ENCODE results near the gene CORIN.
"Not testable (repeated sequence)": the region's sequence is repeated elsewhere in the genome, so short reads cannot be mapped to it uniquely, and the experiment has no call there.

Gene CORIN

DNA sequence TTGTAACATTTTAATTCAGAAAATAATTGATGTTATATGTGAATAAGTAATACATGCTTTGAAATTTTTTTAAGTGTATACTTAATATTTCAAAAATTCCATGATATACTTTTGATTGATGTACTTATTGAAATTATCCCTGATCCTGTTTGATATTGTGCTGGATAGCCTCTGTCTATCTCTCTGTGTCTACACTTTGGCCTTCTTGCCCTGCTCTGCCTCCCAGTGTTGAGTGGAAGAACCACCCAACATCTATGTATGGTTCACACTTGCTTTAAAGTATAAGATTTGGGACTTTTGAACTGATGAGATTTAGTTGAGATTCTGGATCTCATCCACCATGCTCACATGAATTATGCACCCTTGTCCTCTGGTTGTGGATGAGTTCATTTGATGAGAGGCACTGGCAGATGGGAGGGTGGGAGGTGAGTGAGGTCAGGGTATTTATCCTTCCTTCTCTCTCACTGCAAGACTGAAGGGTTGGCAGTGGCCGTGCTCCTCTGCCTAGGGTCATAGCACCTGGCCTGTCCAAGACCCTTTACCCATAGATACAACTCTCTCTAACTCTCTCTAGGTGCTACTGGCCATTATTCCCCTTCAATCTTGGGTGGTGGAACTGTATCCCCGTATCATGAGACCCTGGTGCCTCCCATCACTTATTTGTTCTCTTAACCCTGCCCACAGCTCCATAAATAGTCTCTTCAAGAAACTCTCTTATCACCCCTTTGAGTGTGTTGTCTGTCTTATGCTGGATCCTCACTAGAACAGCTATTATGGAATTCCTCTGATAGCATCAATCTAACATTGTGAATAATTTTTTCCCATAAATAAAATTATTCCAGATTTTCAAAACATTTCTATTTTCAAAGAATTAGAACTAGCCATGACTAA is 75.2 kb downstream of the CORIN start:
- no peak for DNase-seq

DNA sequence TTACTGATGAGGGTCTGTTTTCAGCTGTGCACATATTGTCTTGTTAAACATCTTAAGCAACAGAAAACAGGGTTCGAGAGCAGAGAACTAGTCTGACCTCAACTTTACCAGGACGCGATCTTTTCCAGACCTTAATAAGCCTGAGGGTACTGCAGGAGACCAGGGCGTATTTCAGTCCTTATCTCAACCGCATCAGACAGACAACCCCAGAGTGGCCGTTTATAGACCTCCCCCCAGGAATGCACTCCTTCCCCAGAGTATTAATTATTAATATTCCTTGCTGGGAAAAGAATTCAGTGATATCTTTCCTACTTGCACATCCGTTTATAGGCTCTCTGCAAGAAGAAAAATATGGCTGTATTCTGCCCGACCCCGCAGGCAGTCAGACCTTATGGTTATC is 84.6 kb downstream of the CORIN start:
- DNase-seq = not testable (repeated sequence)

- DNase-seq = no peak
Measured at GRCh38 chr4:47752214-47752613, 85.7 kb downstream of the CORIN start.

DNA sequence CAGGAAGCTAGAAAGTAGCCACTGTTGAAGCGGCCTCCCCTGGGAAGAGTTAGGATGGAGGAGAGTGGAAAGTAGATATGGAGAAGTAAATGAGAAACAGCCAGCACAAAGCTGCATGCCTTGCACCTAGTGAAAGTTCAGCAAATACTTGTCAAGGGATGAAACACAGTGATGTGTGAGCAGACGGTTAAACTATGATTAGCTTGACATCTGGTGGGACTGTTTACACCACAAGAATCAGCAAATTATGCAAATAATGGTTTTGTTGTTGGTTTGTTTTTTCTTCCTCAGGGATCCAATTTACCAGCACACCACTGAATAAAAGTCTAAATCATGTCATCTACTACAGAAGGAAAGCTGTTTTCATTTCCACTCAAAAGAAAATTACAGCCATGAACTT is 87.1 kb downstream of the CORIN start:
- no peak for DNase-seq

- DNase-seq = no peak
Measured at GRCh38 chr4:47749858-47750257, 88.0 kb downstream of the CORIN start.

DNA sequence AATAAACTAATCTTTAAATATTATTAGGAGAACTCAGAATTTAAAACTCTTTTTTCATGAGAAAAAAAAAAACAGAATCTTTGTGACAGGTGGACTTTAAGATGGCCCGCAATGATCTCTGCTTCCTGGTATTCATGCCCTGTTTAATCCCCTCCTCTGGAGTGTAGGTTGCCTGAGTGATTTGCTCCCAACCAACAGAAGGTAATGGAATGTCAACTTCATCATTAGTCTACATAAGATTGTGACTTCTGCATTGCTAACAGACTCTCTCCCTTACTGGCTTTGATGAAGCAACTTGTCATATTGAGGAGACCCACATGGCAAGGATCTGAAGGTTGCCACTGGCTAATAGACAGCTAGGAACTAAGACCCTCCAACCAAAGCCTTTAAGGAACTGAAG is 88.8 kb downstream of the CORIN start:
- no peak for DNase-seq

- DNase-seq = no peak
Measured at GRCh38 chr4:47747846-47748494, 89.9 kb downstream of the CORIN start.

DNA sequence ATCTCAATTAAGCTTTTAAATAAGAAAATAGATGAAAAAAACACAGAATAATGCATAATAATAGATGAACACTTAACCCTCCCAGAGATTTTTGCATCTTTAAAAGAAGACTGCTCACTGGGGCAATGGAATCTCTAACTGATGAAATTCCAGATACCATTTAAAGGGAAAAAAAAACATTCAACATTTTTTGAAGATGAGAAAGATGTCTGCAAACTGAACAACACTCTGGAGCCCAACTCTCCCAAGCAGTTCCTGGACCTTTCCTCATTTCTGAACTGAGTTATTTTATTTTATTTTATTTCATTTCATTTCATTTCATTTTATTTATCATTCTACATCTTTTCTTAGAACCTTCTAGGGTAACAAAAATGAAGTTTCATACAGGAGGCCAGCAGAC is 90.7 kb downstream of the CORIN start:
- DNase-seq = peak; percentile 3

GRCh38 chr4:47746122-47746521 is 91.7 kb downstream of the CORIN start:
- no peak for DNase-seq

DNA sequence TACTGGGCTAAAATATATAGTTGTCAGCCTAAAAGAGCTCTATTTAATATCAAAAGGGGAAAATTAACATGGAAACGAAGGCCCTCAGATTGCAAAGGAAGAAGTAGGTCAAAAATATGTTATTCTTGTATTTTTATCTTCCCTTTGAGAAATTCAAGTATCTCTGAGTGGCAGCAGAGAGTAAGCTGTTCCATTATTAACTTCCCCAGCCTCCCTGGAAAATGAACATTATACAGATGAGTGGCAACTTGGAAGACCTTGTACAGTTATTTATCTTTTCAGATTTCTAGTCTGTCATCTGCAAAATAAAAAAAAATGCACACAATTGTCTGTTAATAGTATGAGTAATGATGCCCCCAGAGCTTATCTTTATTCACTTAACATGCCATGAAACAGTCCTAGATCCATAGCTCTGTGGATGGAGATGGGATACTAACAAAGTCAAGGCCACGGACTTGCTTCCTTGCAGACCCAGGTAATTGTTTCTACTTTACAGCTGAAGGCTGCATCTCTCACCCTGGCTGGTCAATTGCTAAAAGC is 93.0 kb downstream of the CORIN start:
- DNase-seq = no peak

GRCh38 chr4:47744253-47744652 is 93.6 kb downstream of the CORIN start:
- DNase-seq = peak; percentile 6

DNA sequence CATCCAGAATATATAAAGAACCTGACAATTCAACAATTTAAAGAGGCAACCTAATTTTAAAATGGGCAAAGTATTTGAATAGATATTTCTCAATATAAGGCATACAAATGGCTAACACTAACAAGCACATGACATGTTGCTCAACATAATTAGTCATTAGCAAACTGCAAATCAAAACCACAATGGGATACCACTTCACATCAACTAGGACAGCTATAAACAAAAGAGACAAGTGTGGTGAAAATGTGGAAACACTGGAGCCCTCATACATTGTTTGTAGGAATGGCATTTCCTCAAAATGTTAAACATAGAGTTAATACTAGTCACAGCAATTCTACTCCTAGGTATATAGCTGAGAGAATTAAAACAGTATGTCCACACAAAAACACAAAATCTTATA is 96.7 kb downstream of the CORIN start:
- DNase-seq = peak; percentile 19

DNA sequence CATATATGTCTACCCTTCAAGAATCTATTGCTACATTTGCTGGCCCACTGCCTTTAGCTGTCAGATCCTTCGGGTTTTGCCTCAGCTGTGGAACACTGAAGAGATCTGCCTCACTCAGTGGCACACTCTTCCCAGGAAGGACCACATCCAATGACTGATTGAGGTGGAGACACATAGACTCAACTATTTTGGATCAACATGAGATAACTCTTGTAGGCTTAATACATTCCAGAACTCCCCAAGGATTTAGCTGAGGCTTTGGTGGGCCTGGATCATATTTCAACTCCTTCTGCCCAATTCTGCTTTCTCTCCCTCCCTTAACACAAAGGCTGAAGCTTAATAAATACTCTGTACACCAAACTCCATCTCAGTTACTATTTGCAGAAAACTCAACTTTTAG is 100.5 kb downstream of the CORIN start:
- DNase-seq = no peak

GRCh38 chr4:47736555-47736954 is 101.3 kb downstream of the CORIN start:
- no peak for DNase-seq

DNA sequence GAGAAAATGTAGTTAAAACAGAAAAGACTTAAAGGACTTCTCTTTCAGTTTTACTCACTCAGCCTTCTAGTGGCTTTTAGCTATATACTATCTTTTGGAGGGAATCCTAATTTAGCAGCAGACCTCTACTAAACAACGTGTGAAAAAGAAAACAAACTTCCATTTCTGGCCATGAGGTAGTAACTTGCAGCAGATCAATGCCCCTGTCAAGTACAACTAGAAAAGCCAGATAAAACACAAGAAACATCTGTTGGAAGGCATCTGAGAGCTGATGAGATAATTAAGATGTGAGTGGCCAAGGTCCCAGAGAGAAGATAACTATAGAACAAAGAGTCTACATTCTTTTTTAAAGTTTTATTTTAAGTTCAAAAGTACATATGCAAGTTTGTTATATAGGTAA is 101.7 kb downstream of the CORIN start:
- no peak for DNase-seq

DNA sequence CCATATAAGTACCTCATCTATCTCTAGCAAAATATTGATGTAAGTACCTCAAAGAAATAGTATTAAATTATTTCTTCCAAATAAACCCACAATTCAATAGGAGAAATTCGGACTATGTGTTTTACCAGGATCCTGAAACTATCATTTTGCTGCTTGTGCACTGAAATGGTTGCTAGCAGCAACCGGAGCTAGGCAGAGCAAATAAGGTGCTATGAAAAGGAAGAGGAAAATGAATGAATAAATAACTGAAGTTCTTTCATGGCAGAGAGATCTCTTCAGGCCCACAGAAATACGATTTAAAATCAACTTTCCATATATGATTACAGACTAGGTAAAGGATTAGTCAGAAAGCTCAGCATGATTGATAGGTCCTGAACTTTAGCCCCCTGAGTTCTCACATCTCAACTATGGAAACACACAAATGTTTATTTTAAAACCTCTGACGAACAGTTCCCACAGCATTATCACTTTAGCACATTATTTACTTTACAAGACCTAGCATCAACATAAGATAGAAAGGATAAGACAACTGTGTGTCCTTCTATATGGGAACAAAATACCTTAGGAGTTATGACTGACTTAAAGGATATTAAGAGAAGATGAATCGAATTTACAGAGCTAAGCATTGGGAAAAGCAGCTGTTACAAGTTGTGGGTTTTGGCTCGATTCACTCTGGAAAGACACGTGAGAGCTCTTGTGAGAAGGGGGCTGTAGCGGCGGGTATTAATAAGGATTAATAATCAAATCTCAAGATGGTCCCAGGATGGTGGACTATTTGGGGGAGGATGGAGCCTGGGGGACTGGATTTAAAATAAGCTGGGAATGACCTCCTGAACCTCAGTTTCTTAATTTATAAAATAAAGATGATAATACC is 104.3 kb downstream of the CORIN start:
- DNase-seq = no peak

- no peak for DNase-seq
Measured at GRCh38 chr4:47731182-47731581, 106.7 kb downstream of the CORIN start.

GRCh38 chr4:47729131-47729680 is 108.7 kb downstream of the CORIN start:
- no peak for DNase-seq

DNA sequence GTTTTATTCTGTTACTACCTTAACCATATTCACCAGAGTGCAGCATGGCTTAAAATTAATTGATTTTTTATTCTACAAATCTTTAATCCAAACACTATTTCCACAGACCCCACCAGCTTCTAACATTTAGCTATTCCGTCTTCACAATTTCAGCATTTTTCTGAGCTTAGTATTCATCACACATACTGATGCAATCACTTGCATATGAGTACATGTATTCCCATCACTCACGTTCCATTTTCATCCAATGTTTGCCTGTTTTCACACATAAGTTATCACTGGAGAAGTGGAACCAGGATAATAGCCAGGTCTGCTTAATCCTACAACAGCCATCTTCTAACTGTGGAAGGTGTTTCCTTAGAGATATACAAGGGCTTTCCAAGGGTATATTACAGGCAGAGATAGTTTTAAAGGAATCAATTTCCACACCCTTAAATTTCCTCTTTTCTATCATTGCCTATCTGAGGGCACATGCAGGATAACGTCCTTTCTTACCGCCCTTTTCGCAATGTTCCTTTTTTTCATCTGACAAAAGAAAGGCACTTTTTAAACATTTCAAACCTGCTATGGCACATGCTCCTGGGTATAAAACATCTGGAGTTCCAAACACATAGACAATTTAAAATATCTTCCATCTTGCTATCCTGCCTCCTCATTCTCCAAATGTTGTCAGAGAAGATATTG is 115.8 kb downstream of the CORIN start:
- DNase-seq = no peak

DNA sequence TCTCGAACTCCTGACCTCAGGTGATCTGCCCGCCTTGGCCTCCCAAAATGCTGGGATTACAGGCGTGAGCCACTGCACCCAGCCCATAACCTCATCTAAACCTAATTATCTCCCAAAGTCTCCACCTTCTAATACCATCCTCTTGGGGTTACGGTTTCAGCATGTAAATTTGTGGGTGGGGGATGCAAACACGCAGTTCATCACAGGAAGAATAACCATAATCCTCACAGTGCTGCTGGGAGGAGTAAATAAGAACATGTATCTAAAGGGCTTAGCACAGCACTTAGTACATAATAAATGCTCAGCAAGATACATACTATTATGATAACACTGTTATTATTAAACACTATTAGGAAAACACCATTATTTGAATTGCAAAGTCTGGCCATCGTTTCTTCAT is 116.4 kb downstream of the CORIN start:
- DNase-seq = no peak

DNA sequence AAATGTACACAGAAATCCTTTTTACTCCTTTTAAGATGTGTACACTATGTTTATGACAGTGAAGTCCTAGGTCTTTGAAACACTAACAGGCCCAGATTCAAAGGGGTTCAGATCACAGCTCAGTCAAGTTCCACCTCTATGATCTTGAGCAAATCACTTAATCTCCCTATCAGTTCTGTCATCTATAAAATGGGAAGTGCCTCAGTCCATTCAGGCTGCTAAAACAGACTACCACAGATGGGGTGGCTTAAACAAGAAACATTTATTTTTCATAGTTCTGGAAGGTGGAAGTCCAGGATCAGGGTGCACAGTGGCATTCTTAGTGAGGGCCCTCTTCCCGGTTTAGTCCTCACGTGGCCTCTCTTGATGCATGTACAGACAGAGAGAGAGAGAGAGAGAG is 117.1 kb downstream of the CORIN start:
- no peak for DNase-seq

GRCh38 chr4:47719576-47719975 is 118.3 kb downstream of the CORIN start:
- no peak for DNase-seq

Data from EL (cell line).